Fibroblast of lung (primary cell): ENCODE results near the gene MRPS31. TPM values are rescaled to one million over a fixed set of nuclear protein-coding genes. Genes with fewer than 3 reads are reported as not detected.

Experiments used
- DNase-seq, 2 donors: peaks; one replicate each; pipeline versions ENCODE4 v3.0.0 to v3.0.0-alpha.2; 2010; ENCODE audit warnings: low read depth in 2 of 2
- H2AFZ ChIP-seq: 2 replicates; pipeline ENCODE4 v1.5.1; 2012; ENCODE audit warnings: low read length, control low read depth, inconsistent platforms
- H3K27ac ChIP-seq: 2 replicates; pipeline ENCODE4 v1.5.1; 2011; ENCODE audit warnings: low read length, control low read depth; ENCODE audit not compliant: insufficient read depth
- H3K27me3 ChIP-seq: 2 replicates; pipeline ENCODE4 v1.5.1; 2011; ENCODE audit warnings: mild to moderate bottlenecking, low read length; ENCODE audit not compliant: control insufficient read depth, insufficient read depth
- H3K36me3 ChIP-seq: 2 replicates; pipeline ENCODE4 v1.5.1; 2011; ENCODE audit warnings: low read length; ENCODE audit not compliant: control insufficient read depth, insufficient read depth
- H3K4me1 ChIP-seq: 2 replicates; pipeline ENCODE4 v1.5.1; 2011; ENCODE audit warnings: low read length; ENCODE audit not compliant: control insufficient read depth, insufficient read depth; ENCODE audit errors: extremely low read depth
- H3K4me2 ChIP-seq: 2 replicates; pipeline ENCODE4 v1.5.1; 2011; ENCODE audit warnings: low read length, control low read depth; ENCODE audit not compliant: insufficient read depth; ENCODE audit errors: extremely low read depth
- H3K4me3 ChIP-seq, 4 experiments: fragments of 200-600 bp in 1 of 4; sonication (generic) in 1 of 4; replicated peaks in 1 of 4; 2 replicates each; pipeline ENCODE4 v1.5.1; 2011 to 2016; ENCODE audit warnings: low read length in 4 of 4, low read depth in 3 of 4, mild to moderate bottlenecking in 3 of 4, control low read depth in 2 of 4, inconsistent platforms in 1 of 4, mixed read lengths in 1 of 4; ENCODE audit not compliant: insufficient read depth in 1 of 4; ENCODE audit errors: control extremely low read depth in 1 of 4
- H3K79me2 ChIP-seq: 2 replicates; pipeline ENCODE4 v1.5.1; 2012; ENCODE audit warnings: mild to moderate bottlenecking, low read length, inconsistent platforms; ENCODE audit not compliant: control insufficient read depth, insufficient read depth
- H3K9ac ChIP-seq: 2 replicates; pipeline ENCODE4 v1.5.1; 2011; ENCODE audit warnings: mild to moderate bottlenecking, low read length, control low read depth; ENCODE audit not compliant: insufficient read depth
- H3K9me3 ChIP-seq: 2 replicates; pipeline ENCODE4 v1.5.1; 2012; ENCODE audit warnings: low read depth, low read length; ENCODE audit not compliant: control insufficient read depth, insufficient read depth
- H4K20me1 ChIP-seq: 2 replicates; pipeline ENCODE4 v1.5.1; 2011; ENCODE audit warnings: low read length; ENCODE audit not compliant: control insufficient read depth, insufficient read depth; ENCODE audit errors: extremely low read depth
- EZH2 ChIP-seq: IDR thresholded peaks from 2 replicates; pipeline ENCODE4 v1.5.1; 2012; ENCODE audit warnings: low read length, control low read depth, mild to moderate bottlenecking; ENCODE audit errors: missing control alignments
- polyA plus RNA-seq, 2 donors: library from polyadenylated mRNA; depleted of rRNA in 1 of 2; stranded (reverse) in 1 of 2; unstranded in 1 of 2; fragments of >200 nt; gene quantifications; 2 replicates each; pipeline ENCODE4 v1.2.1, GENCODE V29; 2011 to 2012; ENCODE audit warnings: missing spikeins in 1 of 2
- total RNA-seq: library from RNA; depleted of rRNA; stranded (reverse); fragments of >200 nt; gene quantifications from 2 replicates; pipeline ENCODE4 v1.2.1, GENCODE V29; 2014
- TF ChIP-seq, protein P1 (sequence below), 2 donors: IDR thresholded peaks in 1 of 2; conservative IDR thresholded peaks in 1 of 2; 1 replicate in 1 of 2; 2 replicates in 1 of 2; pipeline ENCODE4 v1.5.1; 2011 to 2012; ENCODE audit warnings: low read length in 2 of 2, control low read depth in 1 of 2, inconsistent platforms in 1 of 2, low read depth in 1 of 2, mild to moderate bottlenecking in 1 of 2

Gene MRPS31
- total and polyA plus RNA-seq, 2 donors (not counting 1 experiment from before 2014, with no cell fraction given) = 14.2 to 16.0 TPM

DNA sequence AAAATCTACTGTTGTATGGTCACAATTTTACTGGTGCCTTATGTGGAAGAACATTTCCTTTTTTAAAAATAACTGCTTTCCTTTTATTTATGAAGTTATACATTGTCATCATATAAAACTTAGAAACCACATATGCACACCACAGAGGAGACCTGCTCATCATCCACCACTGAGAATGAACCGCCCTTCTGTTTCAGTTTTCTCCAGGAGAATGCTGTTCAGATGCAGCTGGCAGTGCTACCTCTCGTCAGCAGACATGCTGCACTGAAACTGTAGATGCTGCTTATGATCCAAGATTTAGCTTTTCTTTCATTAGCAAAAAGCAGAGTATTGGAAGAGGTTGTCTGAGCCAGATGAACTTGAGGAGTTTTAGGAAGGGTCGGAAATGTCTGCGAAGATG lies 28.5 kb upstream of the MRPS31 start:
- Histone ChIP-seq H3K4me3 (no peak overlapping the region), H2AFZ (no peak overlapping the region), H3K27ac (no peak overlapping the region), H3K9ac (no peak overlapping the region), H3K36me3 (peaks cover 2% of the 10 kb centered on the region), H3K4me2 (no peak overlapping the region), H3K79me2 (no peaks in the 10 kb centered on the region), H4K20me1 (no peaks in the 10 kb centered on the region), H3K9me3 (no peaks in the 10 kb centered on the region), H3K4me1 (no peaks in the 10 kb centered on the region), H3K27me3 (no peaks in the 10 kb centered on the region)
- no peak for TF ChIP-seq EZH2
- TF ChIP-seq, protein P1, sequence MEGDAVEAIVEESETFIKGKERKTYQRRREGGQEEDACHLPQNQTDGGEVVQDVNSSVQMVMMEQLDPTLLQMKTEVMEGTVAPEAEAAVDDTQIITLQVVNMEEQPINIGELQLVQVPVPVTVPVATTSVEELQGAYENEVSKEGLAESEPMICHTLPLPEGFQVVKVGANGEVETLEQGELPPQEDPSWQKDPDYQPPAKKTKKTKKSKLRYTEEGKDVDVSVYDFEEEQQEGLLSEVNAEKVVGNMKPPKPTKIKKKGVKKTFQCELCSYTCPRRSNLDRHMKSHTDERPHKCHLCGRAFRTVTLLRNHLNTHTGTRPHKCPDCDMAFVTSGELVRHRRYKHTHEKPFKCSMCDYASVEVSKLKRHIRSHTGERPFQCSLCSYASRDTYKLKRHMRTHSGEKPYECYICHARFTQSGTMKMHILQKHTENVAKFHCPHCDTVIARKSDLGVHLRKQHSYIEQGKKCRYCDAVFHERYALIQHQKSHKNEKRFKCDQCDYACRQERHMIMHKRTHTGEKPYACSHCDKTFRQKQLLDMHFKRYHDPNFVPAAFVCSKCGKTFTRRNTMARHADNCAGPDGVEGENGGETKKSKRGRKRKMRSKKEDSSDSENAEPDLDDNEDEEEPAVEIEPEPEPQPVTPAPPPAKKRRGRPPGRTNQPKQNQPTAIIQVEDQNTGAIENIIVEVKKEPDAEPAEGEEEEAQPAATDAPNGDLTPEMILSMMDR (conservative IDR thresholded peaks at IDR 0.05 in 1 of 2, IDR thresholded peaks at IDR 0.05 in 1 of 2; ENCODE audit: low read depth in 1 of 2, low read length in 2 of 2) = no peak
- DNase-seq = no peak

- TF ChIP-seq, protein P1 (conservative IDR thresholded peaks at IDR 0.05 in 1 of 2, IDR thresholded peaks at IDR 0.05 in 1 of 2; ENCODE audit: low read depth in 1 of 2, low read length in 2 of 2) = no peak
- no peak for TF ChIP-seq EZH2
- Histone ChIP-seq H4K20me1 (no peaks in the 10 kb centered on the region), H3K4me1 (no peaks in the 10 kb centered on the region), H3K27me3 (no peaks in the 10 kb centered on the region), H3K36me3 (peaks cover 2% of the 10 kb centered on the region), H3K27ac (no peak overlapping the region), H2AFZ (no peak overlapping the region), H3K4me2 (no peak overlapping the region), H3K79me2 (no peaks in the 10 kb centered on the region), H3K4me3 (no peak overlapping the region), H3K9ac (no peak overlapping the region), H3K9me3 (no peaks in the 10 kb centered on the region)
- DNase-seq = no peak
Observed at GRCh38 chr13:40798380-40798779, 27.4 kb upstream of the MRPS31 start.

DNA sequence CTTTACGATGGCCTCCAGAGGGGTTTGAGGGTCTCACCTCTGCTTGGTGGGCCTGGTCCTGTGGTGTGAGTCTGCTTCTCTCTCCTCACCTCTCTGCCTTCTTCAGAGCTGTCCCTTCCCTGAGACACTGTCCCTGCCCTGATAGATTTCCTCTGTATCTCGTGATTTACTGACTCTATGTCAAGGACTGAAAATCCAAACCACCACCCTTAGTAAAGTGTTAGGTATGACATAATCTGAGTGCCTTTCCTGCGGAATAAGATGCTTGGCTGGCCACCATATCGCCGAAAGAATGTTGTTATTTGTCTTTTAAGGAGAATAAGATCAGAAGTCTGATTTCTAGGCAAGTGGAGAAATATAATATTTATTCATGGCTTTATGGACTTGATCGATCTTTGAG lies 25.7 kb upstream of the MRPS31 start:
- no peak for DNase-seq
- peaks cover 2% of the 10 kb centered on the region for H3K36me3 ChIP-seq
- TF ChIP-seq EZH2 = no peak
- TF ChIP-seq, protein P1 (conservative IDR thresholded peaks at IDR 0.05 in 1 of 2, IDR thresholded peaks at IDR 0.05 in 1 of 2; ENCODE audit: low read depth in 1 of 2, low read length in 2 of 2) = no peak
- H4K20me1 ChIP-seq = no peaks in the 10 kb centered on the region
- H3K9ac ChIP-seq = no peak overlapping the region
- no peaks in the 10 kb centered on the region for H3K9me3 ChIP-seq
- no peaks in the 10 kb centered on the region for H3K79me2 ChIP-seq
- no peak overlapping the region for H3K27ac ChIP-seq
- no peak overlapping the region for H3K4me2 ChIP-seq
- no peaks in the 10 kb centered on the region for H3K27me3 ChIP-seq
- H3K4me1 ChIP-seq = no peaks in the 10 kb centered on the region
- H2AFZ ChIP-seq = no peak overlapping the region
- no peak overlapping the region for H3K4me3 ChIP-seq
